MCF 10A (cell line): ENCODE measurements around the gene COTL1. TPM values are rescaled to one million over a fixed set of nuclear protein-coding genes. Genes with fewer than 3 reads are reported as not detected.

Source experiments
- BruUV-seq: library from RNA; stranded (reverse); fragments of 400-500 nt; replicated peaks from 2 replicates; lab custom pipeline; 2021; lab: Mats Ljungman, UMichigan
- CTCF ChIA-PET: fragments of 300-600 bp; sonication (Branson Sonifier 250); formaldehyde crosslinking; extraction: SDS; loops from one replicate; lab custom pipeline; 2021; ENCODE audit warnings: antibody characterized with exemption, inconsistent platforms; lab: Yijun Ruan, JAX
- POLR2A ChIA-PET: fragments of 300-600, 350-650 bp; sonication (Branson Sonifier 250); formaldehyde crosslinking; extraction: SDS; loops from one replicate; lab custom pipeline; 2020; ENCODE audit warnings: antibody characterized with exemption, inconsistent platforms; lab: Yijun Ruan, JAX
- DNase-seq: peaks from one replicate; pipeline ENCODE4 v3.0.0-alpha.2; 2018; ENCODE audit not compliant: unreplicated experiment
- H3K27ac Mint-ChIP-seq: one replicate; pipeline ENCODE4 v1.8.0; 2022; ENCODE audit warnings: mild to moderate bottlenecking, low read depth, mixed read lengths; ENCODE audit not compliant: unreplicated experiment
- H3K27me3 Mint-ChIP-seq: one replicate; pipeline ENCODE4 v1.8.0; 2022; ENCODE audit warnings: mixed read lengths; ENCODE audit not compliant: insufficient read depth, unreplicated experiment
- H3K36me3 Mint-ChIP-seq: one replicate; pipeline ENCODE4 v1.8.0; 2022; ENCODE audit warnings: mild to moderate bottlenecking, moderate library complexity, mixed read lengths; ENCODE audit not compliant: insufficient read depth, unreplicated experiment
- H3K4me1 Mint-ChIP-seq: one replicate; pipeline ENCODE4 v1.8.0; 2022; ENCODE audit warnings: mixed read lengths; ENCODE audit not compliant: insufficient read depth, unreplicated experiment
- H3K4me3 Mint-ChIP-seq: one replicate; pipeline ENCODE4 v1.8.0; 2022; ENCODE audit warnings: mild to moderate bottlenecking, moderate library complexity, mixed read lengths; ENCODE audit not compliant: unreplicated experiment
- H3K9me3 Mint-ChIP-seq: one replicate; pipeline ENCODE4 v1.8.0; 2022; ENCODE audit warnings: mixed read lengths; ENCODE audit not compliant: unreplicated experiment
- intact Hi-C: fragments of 100-400 bp; cut with micrococcal nuclease; formaldehyde crosslinking; loops from 2 replicates; pipeline ENCODE4 v1.14.1; 2022
- total RNA-seq: library from RNA; stranded (reverse); gene quantifications from 2 replicates; pipeline ENCODE4 v1.2.3, GENCODE V29; 2022
- TF ChIP-seq, protein P1 (sequence below): fragments of 200-600 bp; IDR thresholded peaks from one replicate; pipeline ENCODE4 v1.8.0; 2022; ENCODE audit warnings: antibody characterized with exemption, mild to moderate bottlenecking; ENCODE audit not compliant: unreplicated experiment

Gene COTL1
- total RNA-seq, 1 experiment from 2014 or later: 269 TPM

DNA sequence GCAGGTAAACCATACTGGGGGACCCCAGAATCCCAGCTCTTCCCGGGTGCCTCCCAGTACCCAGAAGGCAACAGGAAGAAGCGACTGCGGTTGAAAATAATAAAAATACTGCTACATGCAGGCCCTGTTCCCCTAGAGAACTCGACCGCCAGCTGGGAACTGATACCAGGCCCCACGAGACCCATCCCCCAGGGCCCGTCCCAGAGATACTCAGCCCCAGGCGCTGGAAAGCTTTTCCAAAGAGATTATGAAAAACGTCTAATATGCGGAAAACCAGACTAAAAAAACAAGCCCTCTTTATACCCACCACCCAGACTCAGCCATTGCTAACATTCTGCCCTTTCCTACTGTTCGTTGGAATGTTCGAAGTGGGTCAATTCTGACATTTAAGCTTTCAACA lies 100.5 kb downstream of the COTL1 start:
- Mint-ChIP-seq H3K9me3 (no peaks in the 10 kb centered on the region), H3K4me3 (no peak overlapping the region), H3K27ac (no peak overlapping the region), H3K36me3 (no peaks in the 10 kb centered on the region), H3K4me1 (no peaks in the 10 kb centered on the region), H3K27me3 (no peaks in the 10 kb centered on the region)
- TF ChIP-seq, protein P1, sequence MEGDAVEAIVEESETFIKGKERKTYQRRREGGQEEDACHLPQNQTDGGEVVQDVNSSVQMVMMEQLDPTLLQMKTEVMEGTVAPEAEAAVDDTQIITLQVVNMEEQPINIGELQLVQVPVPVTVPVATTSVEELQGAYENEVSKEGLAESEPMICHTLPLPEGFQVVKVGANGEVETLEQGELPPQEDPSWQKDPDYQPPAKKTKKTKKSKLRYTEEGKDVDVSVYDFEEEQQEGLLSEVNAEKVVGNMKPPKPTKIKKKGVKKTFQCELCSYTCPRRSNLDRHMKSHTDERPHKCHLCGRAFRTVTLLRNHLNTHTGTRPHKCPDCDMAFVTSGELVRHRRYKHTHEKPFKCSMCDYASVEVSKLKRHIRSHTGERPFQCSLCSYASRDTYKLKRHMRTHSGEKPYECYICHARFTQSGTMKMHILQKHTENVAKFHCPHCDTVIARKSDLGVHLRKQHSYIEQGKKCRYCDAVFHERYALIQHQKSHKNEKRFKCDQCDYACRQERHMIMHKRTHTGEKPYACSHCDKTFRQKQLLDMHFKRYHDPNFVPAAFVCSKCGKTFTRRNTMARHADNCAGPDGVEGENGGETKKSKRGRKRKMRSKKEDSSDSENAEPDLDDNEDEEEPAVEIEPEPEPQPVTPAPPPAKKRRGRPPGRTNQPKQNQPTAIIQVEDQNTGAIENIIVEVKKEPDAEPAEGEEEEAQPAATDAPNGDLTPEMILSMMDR: no peak
- BruUV-seq: no TSS peak
- DNase-seq: no peak
- CTCF ChIA-PET: interaction anchor here (0.6 to 1.9 kb wide), 2 partner anchors 11 to 518 kb away, joined by 3 to 6 read pairs; no protein-coding TSS in a partner anchor
- POLR2A ChIA-PET: no interaction called here
- intact Hi-C loops: no loop called here

Other genes with a start within 250 kb of the COTL1 start
- gene ATP2C2, start 249.5 kb downstream of the COTL1 start, total RNA-seq: not detected in 2 replicates
- gene MEAK7, start 113.4 kb downstream of the COTL1 start, total RNA-seq: 62.3 and 66.8 TPM in 2 replicates
- 38.4 and 41.9 TPM in 2 replicates for gene KLHL36, start 30.4 kb upstream of the COTL1 start, total RNA-seq
- gene USP10, start 81.9 kb upstream of the COTL1 start, total RNA-seq: 114 and 129 TPM in 2 replicates
- 0.28 TPM in 1 of 2 replicates, not detected in the other for gene CRISPLD2, start 201.9 kb upstream of the COTL1 start, total RNA-seq